PC-9 (cell line): Measurements from ENCODE around the gene SRY. TPM values are rescaled to one million over a fixed set of nuclear protein-coding genes. Genes with fewer than 3 reads are reported as not detected.

ENCODE experiments used
- BruUV-seq: library from RNA; stranded (reverse); fragments of 400-500 nt; replicated peaks from 2 replicates; lab custom pipeline; 2021; lab: Mats Ljungman, UMichigan
- CTCF ChIA-PET: fragments of 300-600 bp; sonication (Branson Sonifier 250); formaldehyde crosslinking; loops from one replicate; lab custom pipeline; 2022; ENCODE audit warnings: antibody characterized with exemption; lab: Charles Lee
- POLR2A ChIA-PET: fragments of 300-600 bp; sonication (Branson Sonifier 250); formaldehyde crosslinking; loops from one replicate; lab custom pipeline; 2022; ENCODE audit warnings: antibody characterized with exemption; ENCODE audit not compliant: unreplicated experiment; lab: Charles Lee
- DNase-seq, 2 experiments: peaks; one replicate each; pipeline versions ENCODE4 v3.0.0 to v3.0.0-alpha.2; 2015 to 2022; ENCODE audit warnings: mixed read lengths in 1 of 2
- H2AFZ ChIP-seq: fragments of 200-600 bp; sonication (generic); 2 replicates; pipeline ENCODE4 v1.8.1; 2017; ENCODE audit warnings: antibody characterized with exemption
- H3F3A ChIP-seq: fragments of 200-600 bp; sonication (generic); 2 replicates; pipeline ENCODE4 v1.8.1; 2017; ENCODE audit warnings: antibody characterized with exemption, mild to moderate bottlenecking, low read depth; ENCODE audit not compliant: insufficient read depth
- H3K27ac ChIP-seq: fragments of 200-600 bp; sonication (generic); 2 replicates; pipeline ENCODE4 v1.6.1; 2016; ENCODE audit warnings: mixed run types
- H3K27me3 ChIP-seq: fragments of 200-600 bp; sonication (generic); 2 replicates; pipeline ENCODE4 v1.6.1; 2016; ENCODE audit warnings: low read depth, mixed run types; ENCODE audit not compliant: insufficient read depth
- H3K36me3 ChIP-seq: fragments of 200-600 bp; sonication (generic); 2 replicates; pipeline ENCODE4 v1.6.1; 2016; ENCODE audit warnings: low read depth, mixed run types
- H3K4me1 ChIP-seq: fragments of 200-600 bp; sonication (generic); replicated peaks from 2 replicates; pipeline ENCODE4 v1.6.1; 2016; ENCODE audit warnings: mixed run types; ENCODE audit not compliant: insufficient read depth
- H3K4me2 ChIP-seq: fragments of 200-600 bp; sonication (generic); 2 replicates; pipeline ENCODE4 v1.6.1; 2017; ENCODE audit warnings: mixed run types
- H3K4me3 ChIP-seq: fragments of 200-600 bp; sonication (generic); 2 replicates; pipeline ENCODE4 v1.6.1; 2016; ENCODE audit warnings: mixed run types
- H3K79me2 ChIP-seq: fragments of 200-600 bp; sonication (generic); 2 replicates; pipeline ENCODE4 v1.6.1; 2017; ENCODE audit warnings: low read depth, mixed run types
- H3K9me2 ChIP-seq: fragments of 200-600 bp; sonication (generic); 2 replicates; pipeline ENCODE4 v1.8.1; 2017; ENCODE audit warnings: mild to moderate bottlenecking; ENCODE audit not compliant: insufficient read depth
- H3K9me3 ChIP-seq: fragments of 200-600 bp; sonication (generic); 2 replicates; pipeline ENCODE4 v1.8.1; 2016; ENCODE audit warnings: low read depth; ENCODE audit not compliant: insufficient read depth
- H4K20me1 ChIP-seq: fragments of 200-600 bp; sonication (generic); 2 replicates; pipeline ENCODE4 v1.8.1; 2017; ENCODE audit not compliant: insufficient read depth
- CTCF ChIP-seq: fragments of 200-600 bp; sonication (generic); conservative IDR thresholded peaks from 2 replicates; pipeline ENCODE4 v1.6.1; 2017; ENCODE audit warnings: mixed run types, antibody characterized with exemption, mild to moderate bottlenecking, moderate library complexity
- EZH2 ChIP-seq: fragments of 200-600 bp; sonication (generic); IDR thresholded peaks from 2 replicates; pipeline ENCODE4 v1.8.0; 2017; ENCODE audit warnings: antibody characterized with exemption, low read depth
- intact Hi-C: fragments of 100-400 bp; cut with micrococcal nuclease; formaldehyde crosslinking; loops from one replicate; pipeline ENCODE4 v1.10.0; 2022; ENCODE audit not compliant: unreplicated experiment
- total RNA-seq: library from RNA; stranded (reverse); gene quantifications from 2 replicates; pipeline ENCODE4 v1.2.3, GENCODE V29; 2021

The SRY gene
- total RNA-seq, 1 experiment from 2014 or later: not detected

GRCh38 chrY:2797991-2798390 lies 10.5 kb upstream of the SRY start:
- ChIA-PET CTCF (no interaction called here), POLR2A (no interaction called here)
- H3F3A ChIP-seq: no peaks in the 10 kb centered on the region
- TF ChIP-seq CTCF (no peak), EZH2 (no peak)
- H3K36me3 ChIP-seq: no peaks in the 10 kb centered on the region
- DNase-seq: no peak
- intact Hi-C loops: no loop called here
- H3K4me2 ChIP-seq: no peak overlapping the region
- H3K79me2 ChIP-seq: no peaks in the 10 kb centered on the region
- no peaks in the 10 kb centered on the region for H3K27me3 ChIP-seq
- H3K9me3 ChIP-seq: no peaks in the 10 kb centered on the region
- no peak overlapping the region for H2AFZ ChIP-seq
- no peaks in the 10 kb centered on the region for H4K20me1 ChIP-seq
- no peak overlapping the region for H3K27ac ChIP-seq
- no TSS peak for BruUV-seq
- no peak overlapping the region for H3K4me3 ChIP-seq
- no peaks in the 10 kb centered on the region for H3K9me2 ChIP-seq
- H3K4me1 ChIP-seq: no peaks in the 10 kb centered on the region

- Histone ChIP-seq H3K36me3 (no peaks in the 10 kb centered on the region), H3K4me1 (no peaks in the 10 kb centered on the region), H3K79me2 (no peaks in the 10 kb centered on the region), H3K4me3 (no peak overlapping the region), H4K20me1 (no peaks in the 10 kb centered on the region), H3K27me3 (no peaks in the 10 kb centered on the region), H3K9me2 (no peaks in the 10 kb centered on the region), H3K27ac (no peak overlapping the region), H2AFZ (no peak overlapping the region), H3K4me2 (no peak overlapping the region), H3F3A (no peaks in the 10 kb centered on the region), H3K9me3 (no peaks in the 10 kb centered on the region)
- intact Hi-C loops: no loop called here
- TF ChIP-seq EZH2 (no peak), CTCF (no peak)
- CTCF ChIA-PET: no interaction called here
- no TSS peak for BruUV-seq
- DNase-seq: no peak
- POLR2A ChIA-PET: no interaction called here
These were observed 9.6 kb upstream of the SRY start for GRCh38 chrY:2796977-2797523.

GRCh38 chrY:2789756-2790155 lies 2.3 kb upstream of the SRY start:
- H3K4me2 ChIP-seq: no peak overlapping the region
- H3K27me3 ChIP-seq: no peaks in the 10 kb centered on the region
- H3K4me3 ChIP-seq: no peak overlapping the region
- H3F3A ChIP-seq: no peaks in the 10 kb centered on the region
- no peaks in the 10 kb centered on the region for H3K4me1 ChIP-seq
- intact Hi-C loops: no loop called here
- DNase-seq: no peak
- H4K20me1 ChIP-seq: no peaks in the 10 kb centered on the region
- no peak overlapping the region for H3K27ac ChIP-seq
- H3K79me2 ChIP-seq: no peaks in the 10 kb centered on the region
- POLR2A ChIA-PET: no interaction called here
- no peak for TF ChIP-seq EZH2
- TF ChIP-seq CTCF: no peak
- no TSS peak for BruUV-seq
- CTCF ChIA-PET: no interaction called here
- H3K9me3 ChIP-seq: no peaks in the 10 kb centered on the region
- H3K36me3 ChIP-seq: no peaks in the 10 kb centered on the region
- H2AFZ ChIP-seq: no peak overlapping the region
- H3K9me2 ChIP-seq: no peaks in the 10 kb centered on the region
